ENCODE data around the gene ERAP2.

DNA sequence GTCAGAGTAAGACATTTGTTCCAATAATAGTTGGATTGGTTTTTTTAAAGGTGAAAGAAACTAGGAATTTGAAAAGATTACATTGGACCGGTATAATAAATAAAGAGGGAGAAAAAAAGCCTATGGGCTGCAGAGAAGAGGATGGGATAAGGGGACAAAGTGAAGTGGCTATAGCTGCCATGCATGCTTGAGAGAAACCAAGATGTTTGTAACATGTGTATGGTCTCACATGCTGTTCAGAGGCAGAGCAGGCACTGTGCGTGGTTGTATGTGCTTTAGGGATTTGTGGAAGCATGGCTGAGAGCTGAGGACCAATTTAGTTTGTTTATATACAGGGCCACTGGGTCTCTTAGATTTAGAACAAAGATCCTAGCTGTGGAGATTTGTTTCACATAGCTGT, 92.3 kb downstream of the ERAP2 start:
- TF ChIP-seq, protein P1, sequence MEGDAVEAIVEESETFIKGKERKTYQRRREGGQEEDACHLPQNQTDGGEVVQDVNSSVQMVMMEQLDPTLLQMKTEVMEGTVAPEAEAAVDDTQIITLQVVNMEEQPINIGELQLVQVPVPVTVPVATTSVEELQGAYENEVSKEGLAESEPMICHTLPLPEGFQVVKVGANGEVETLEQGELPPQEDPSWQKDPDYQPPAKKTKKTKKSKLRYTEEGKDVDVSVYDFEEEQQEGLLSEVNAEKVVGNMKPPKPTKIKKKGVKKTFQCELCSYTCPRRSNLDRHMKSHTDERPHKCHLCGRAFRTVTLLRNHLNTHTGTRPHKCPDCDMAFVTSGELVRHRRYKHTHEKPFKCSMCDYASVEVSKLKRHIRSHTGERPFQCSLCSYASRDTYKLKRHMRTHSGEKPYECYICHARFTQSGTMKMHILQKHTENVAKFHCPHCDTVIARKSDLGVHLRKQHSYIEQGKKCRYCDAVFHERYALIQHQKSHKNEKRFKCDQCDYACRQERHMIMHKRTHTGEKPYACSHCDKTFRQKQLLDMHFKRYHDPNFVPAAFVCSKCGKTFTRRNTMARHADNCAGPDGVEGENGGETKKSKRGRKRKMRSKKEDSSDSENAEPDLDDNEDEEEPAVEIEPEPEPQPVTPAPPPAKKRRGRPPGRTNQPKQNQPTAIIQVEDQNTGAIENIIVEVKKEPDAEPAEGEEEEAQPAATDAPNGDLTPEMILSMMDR (IDR thresholded peaks at IDR 0.05), result no peak
- TF ChIP-seq POLR2AphosphoS5 (IDR thresholded peaks at IDR 0.05), result no peak
- no peak for TF ChIP-seq EP300 (IDR thresholded peaks at IDR 0.05; ENCODE audit: low read depth)

All from transverse colon (tissue), 4 donors.